Measurements from ENCODE around the gene NFKB2. TPM values are rescaled to one million over a fixed set of nuclear protein-coding genes. Genes with fewer than 3 reads are reported as not detected.

The NFKB2 gene
- total and polyA plus RNA-seq, 2 of the 8 experiments (the other 6 are each of a cell fraction or from before 2014, with no cell fraction given): 20.4 to 31.4 TPM

DNA sequence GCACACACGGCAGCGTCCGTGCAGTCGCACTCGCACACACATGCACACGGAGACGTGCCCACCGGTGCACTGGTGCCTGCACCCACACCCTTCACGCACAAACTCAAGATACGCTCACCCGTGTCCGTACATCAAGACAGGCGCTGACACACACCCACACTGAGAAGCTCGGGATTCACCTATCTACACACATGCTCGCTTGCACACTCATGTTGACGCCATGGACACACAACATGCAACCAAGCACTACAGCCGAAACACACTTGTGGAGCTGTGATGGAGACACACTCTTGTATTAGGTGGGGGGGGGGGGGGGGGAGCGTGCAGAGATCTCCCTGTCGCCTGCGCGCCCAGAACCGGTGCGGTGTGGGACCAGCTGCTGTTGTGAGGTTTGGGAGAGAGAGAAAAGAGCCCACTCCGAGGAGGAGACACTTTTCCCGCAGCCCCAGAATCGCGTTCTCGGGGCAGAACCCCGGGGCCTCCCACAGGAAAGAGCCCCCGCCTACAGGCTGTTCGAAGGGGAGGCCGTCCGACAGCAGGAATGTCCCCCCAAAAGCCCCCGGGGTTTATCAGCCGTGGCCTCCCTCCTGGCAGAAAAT lies 605 bp upstream of the NFKB2 start:
- H3K23ac ChIP-seq (ENCODE audit: insufficient read length): no peak overlapping the region
- H4K8ac ChIP-seq (ENCODE audit: extremely low read depth, insufficient read depth, low read length): peak overlapping the region; percentile 91; the same call in 1 of the 2 replicates
- H3K14ac ChIP-seq (ENCODE audit: insufficient read length): no peak overlapping the region
- no peak overlapping the region for H4K5ac ChIP-seq (ENCODE audit: insufficient read length, low read depth, low read length)
- H3K27ac ChIP-seq (ENCODE audit: low read depth, low read length): peak overlapping the region; percentile 35; the same call in 1 of the 2 replicates
- H3K4me2 ChIP-seq (ENCODE audit: insufficient read depth in 1 of 2, low read depth in 2 of 2, low read length in 2 of 2): peak overlapping the region; percentile 98 to 100
- POLR2A ChIA-PET (ENCODE audit: partially characterized antibody): interaction anchor here (1.0 to 5.8 kb wide), 10 partner anchors 11 to 243 kb away, joined by 3 to 33 read pairs (median 6); partner anchors contain the start of genes FBXL15, NOLC1 and PSD
- H2BK20ac ChIP-seq (ENCODE audit: low read length): no peak overlapping the region
- peaks cover 0 to 4% (median 2%) of the 10 kb centered on the region in 4 experiments; a peak in 4 of 8 replicates for H3K36me3 ChIP-seq (ENCODE audit: control insufficient read depth in 2 of 4, insufficient read depth in 4 of 4, low read length in 3 of 4)
- H2BK5ac ChIP-seq (ENCODE audit: low read depth, low read length): no peak overlapping the region
- peaks cover 13% of the 10 kb centered on the region for H3K23me2 ChIP-seq (ENCODE audit: low read depth, low read length)
- no peak for DNase-seq (ENCODE audit: low read depth in 1 of 2, low spot score in 2 of 2)
- H2BK15ac ChIP-seq (ENCODE audit: low read length): peak overlapping the region; percentile 66; the same call in 1 of the 2 replicates
- CTCF ChIA-PET (ENCODE audit: partially characterized antibody): interaction anchor here (0.6 to 16.4 kb wide), 14 partner anchors 10 to 226 kb away, joined by 3 to 357 read pairs (median 7); partner anchors contain the start of genes C10orf95, CUEDC2, ELOVL3 and FBXL15
- H3K4me1 ChIP-seq (replicated peaks in 1 of 4; ENCODE audit: control insufficient read depth in 3 of 4, insufficient read depth in 4 of 4, low read length in 3 of 4): peaks cover 0 to 20% (median 12%) of the 10 kb centered on the region in 4 experiments; a peak in 6 of 7 replicates
- peak overlapping the region in 3 of 4 experiments; percentile 51 to 67 (median 54); a peak in 6 of 7 replicates for H3K9ac ChIP-seq (replicated peaks in 1 of 4; ENCODE audit: extremely low read depth in 1 of 4, low read depth in 3 of 4, low read length in 3 of 4)
- peaks cover 0 to 22% (median 21%) of the 10 kb centered on the region in 4 experiments; a peak in 6 of 7 replicates for H3K27me3 ChIP-seq (replicated peaks in 1 of 4; ENCODE audit: control insufficient read depth in 3 of 4, extremely low read depth in 1 of 4, insufficient read depth in 3 of 4, low read length in 3 of 4)
- no peak overlapping the region for H3K56ac ChIP-seq (replicated peaks; ENCODE audit: insufficient read length, low read depth, low read length)
- no peak for FAIRE-seq
- no peaks in the 10 kb centered on the region for H3K79me2 ChIP-seq (ENCODE audit: control insufficient read depth in 1 of 2, insufficient read depth in 2 of 2, low read length in 2 of 2)
- no peak overlapping the region for H4K91ac ChIP-seq (replicated peaks; ENCODE audit: insufficient read length, low read length)
- peak overlapping the region; percentile 21 for H3K4ac ChIP-seq (replicated peaks; ENCODE audit: insufficient read length, low read depth, low read length)
- H3K9me3 ChIP-seq (ENCODE audit: insufficient read depth in 2 of 2, low read depth in 1 of 2, low read length in 1 of 2): no peaks in the 10 kb centered on the region
- H4K20me1 ChIP-seq (replicated peaks in 1 of 2; ENCODE audit: control insufficient read depth in 1 of 2, insufficient read depth in 2 of 2, low read length in 2 of 2): peaks cover 3 to 12% of the 10 kb centered on the region in 2 experiments
- H3K18ac ChIP-seq (ENCODE audit: extremely low read depth, low read length): peak overlapping the region; percentile 78
- H3K4me3 ChIP-seq (ENCODE audit: extremely low read depth in 1 of 4, insufficient read depth in 2 of 4, low read depth in 3 of 4, low read length in 4 of 4): peak overlapping the region; percentile 29 to 69 (median 55)
- H3K79me1 ChIP-seq (ENCODE audit: low read depth, low read length): no peaks in the 10 kb centered on the region
- no peak overlapping the region for H2BK120ac ChIP-seq (replicated peaks; ENCODE audit: low read depth, low read length)
- H2AFZ ChIP-seq (ENCODE audit: low read length): no peak overlapping the region
- H2BK12ac ChIP-seq (ENCODE audit: low read depth, low read length): peak overlapping the region; percentile 72
- H2AK5ac ChIP-seq (ENCODE audit: low read depth, low read length): peak overlapping the region; percentile 43; the same call in 1 of the 2 replicates
- WGBS, 2 experiments (ENCODE audit: extremely low coverage in 1 of 2, insufficient coverage in 1 of 2, insufficient read length in 1 of 2, insufficient replicate concordance in 2 of 2, low coverage in 1 of 2, low lambda C conversion rate in 2 of 2, missing lambda C conversion rate in 1 of 2): 11% methylated on average over 27 of the region's 35 CpGs; no CpG with 5 or more reads in 1 of the 2 experiments
- TF ChIP-seq TEAD4 (IDR thresholded peaks at IDR 0.05; ENCODE audit: low read depth, low read length): no peak
- no peak for TF ChIP-seq POLR2A (IDR thresholded peaks at IDR 0.05; ENCODE audit: control extremely low read depth in 1 of 2, low read depth in 2 of 2, low read length in 2 of 2)
- peak; percentile 48 for TF ChIP-seq RNF2 (IDR thresholded peaks at IDR 0.05; ENCODE audit: borderline replicate concordance, low read depth, low read length, missing control alignments, poor library complexity, severe bottlenecking)
- peak; percentile 60 for TF ChIP-seq SUZ12 (IDR thresholded peaks at IDR 0.05; ENCODE audit: low read length)
